Measurements from ENCODE around the gene TES. TPM values are rescaled to one million over a fixed set of nuclear protein-coding genes. Genes with fewer than 3 reads are reported as not detected.

TES gene
- total and polyA plus RNA-seq, 9 of the 15 experiments (the other 6 are each of a cell fraction or from before 2014, with no cell fraction given) = 20.7 to 61.6 (median 53.8) TPM

DNA sequence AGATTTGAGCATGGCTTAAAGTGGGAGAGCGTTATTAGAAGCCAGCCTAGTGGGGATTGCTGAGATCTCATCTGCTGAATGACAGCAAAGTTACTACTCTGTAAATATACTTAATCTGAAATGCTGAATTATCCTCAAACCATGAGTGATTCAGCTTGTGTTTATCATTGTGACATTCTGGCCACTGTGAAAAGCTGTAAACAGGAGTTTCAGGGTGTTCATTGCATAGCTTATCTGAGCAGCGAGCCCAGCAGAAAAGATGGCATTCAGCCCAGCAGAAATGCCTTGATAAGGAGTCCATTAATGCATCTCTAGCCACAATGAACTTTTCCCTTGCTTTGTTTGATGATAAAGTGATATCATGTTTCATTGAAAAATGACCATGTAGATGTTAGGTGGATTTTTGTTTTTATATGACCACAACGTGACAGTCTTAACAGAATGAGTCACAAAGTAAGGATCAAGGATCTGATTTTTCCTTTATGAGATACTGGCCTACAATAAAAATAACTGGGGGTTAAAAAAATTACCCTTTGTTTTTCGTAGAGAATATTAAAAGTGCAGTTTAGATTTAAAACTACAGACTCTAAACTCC, 7.8 kb downstream of the TES start (continued):
- TF ChIP-seq, protein P1, sequence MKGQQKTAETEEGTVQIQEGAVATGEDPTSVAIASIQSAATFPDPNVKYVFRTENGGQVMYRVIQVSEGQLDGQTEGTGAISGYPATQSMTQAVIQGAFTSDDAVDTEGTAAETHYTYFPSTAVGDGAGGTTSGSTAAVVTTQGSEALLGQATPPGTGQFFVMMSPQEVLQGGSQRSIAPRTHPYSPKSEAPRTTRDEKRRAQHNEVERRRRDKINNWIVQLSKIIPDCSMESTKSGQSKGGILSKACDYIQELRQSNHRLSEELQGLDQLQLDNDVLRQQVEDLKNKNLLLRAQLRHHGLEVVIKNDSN (CRISPR knock-in tag; IDR thresholded peaks at IDR 0.05) = no peak
- TF ChIP-seq PML (IDR thresholded peaks at IDR 0.05; ENCODE audit: low read length) = peak; percentile 92
- TF ChIP-seq, protein P2, sequence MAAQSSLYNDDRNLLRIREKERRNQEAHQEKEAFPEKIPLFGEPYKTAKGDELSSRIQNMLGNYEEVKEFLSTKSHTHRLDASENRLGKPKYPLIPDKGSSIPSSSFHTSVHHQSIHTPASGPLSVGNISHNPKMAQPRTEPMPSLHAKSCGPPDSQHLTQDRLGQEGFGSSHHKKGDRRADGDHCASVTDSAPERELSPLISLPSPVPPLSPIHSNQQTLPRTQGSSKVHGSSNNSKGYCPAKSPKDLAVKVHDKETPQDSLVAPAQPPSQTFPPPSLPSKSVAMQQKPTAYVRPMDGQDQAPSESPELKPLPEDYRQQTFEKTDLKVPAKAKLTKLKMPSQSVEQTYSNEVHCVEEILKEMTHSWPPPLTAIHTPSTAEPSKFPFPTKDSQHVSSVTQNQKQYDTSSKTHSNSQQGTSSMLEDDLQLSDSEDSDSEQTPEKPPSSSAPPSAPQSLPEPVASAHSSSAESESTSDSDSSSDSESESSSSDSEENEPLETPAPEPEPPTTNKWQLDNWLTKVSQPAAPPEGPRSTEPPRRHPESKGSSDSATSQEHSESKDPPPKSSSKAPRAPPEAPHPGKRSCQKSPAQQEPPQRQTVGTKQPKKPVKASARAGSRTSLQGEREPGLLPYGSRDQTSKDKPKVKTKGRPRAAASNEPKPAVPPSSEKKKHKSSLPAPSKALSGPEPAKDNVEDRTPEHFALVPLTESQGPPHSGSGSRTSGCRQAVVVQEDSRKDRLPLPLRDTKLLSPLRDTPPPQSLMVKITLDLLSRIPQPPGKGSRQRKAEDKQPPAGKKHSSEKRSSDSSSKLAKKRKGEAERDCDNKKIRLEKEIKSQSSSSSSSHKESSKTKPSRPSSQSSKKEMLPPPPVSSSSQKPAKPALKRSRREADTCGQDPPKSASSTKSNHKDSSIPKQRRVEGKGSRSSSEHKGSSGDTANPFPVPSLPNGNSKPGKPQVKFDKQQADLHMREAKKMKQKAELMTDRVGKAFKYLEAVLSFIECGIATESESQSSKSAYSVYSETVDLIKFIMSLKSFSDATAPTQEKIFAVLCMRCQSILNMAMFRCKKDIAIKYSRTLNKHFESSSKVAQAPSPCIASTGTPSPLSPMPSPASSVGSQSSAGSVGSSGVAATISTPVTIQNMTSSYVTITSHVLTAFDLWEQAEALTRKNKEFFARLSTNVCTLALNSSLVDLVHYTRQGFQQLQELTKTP (IDR thresholded peaks at IDR 0.05; ENCODE audit: low read depth in 1 of 2, partially characterized antibody in 2 of 2) = no peak
- no peak for TF ChIP-seq GTF2F1 (IDR thresholded peaks at IDR 0.05; ENCODE audit: low read depth, low read length)
- TF ChIP-seq BCL6 (CRISPR knock-in tag; IDR thresholded peaks at IDR 0.05) = peak; percentile 83
- TF ChIP-seq, protein P3, sequence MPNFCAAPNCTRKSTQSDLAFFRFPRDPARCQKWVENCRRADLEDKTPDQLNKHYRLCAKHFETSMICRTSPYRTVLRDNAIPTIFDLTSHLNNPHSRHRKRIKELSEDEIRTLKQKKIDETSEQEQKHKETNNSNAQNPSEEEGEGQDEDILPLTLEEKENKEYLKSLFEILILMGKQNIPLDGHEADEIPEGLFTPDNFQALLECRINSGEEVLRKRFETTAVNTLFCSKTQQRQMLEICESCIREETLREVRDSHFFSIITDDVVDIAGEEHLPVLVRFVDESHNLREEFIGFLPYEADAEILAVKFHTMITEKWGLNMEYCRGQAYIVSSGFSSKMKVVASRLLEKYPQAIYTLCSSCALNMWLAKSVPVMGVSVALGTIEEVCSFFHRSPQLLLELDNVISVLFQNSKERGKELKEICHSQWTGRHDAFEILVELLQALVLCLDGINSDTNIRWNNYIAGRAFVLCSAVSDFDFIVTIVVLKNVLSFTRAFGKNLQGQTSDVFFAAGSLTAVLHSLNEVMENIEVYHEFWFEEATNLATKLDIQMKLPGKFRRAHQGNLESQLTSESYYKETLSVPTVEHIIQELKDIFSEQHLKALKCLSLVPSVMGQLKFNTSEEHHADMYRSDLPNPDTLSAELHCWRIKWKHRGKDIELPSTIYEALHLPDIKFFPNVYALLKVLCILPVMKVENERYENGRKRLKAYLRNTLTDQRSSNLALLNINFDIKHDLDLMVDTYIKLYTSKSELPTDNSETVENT (CRISPR knock-in tag; IDR thresholded peaks at IDR 0.05) = no peak
- TF ChIP-seq ZNF263 (CRISPR knock-in tag; IDR thresholded peaks at IDR 0.05; ENCODE audit: borderline replicate concordance) = no peak
- TF ChIP-seq ZC3H8 (IDR thresholded peaks at IDR 0.05) = no peak
- TF ChIP-seq FOS (IDR thresholded peaks at IDR 0.05; ENCODE audit: extremely low read depth, insufficient read length) = peak; percentile 6
- TF ChIP-seq CREM (IDR thresholded peaks at IDR 0.05; ENCODE audit: low read depth) = peak; percentile 79
- TF ChIP-seq ILK (tag; IDR thresholded peaks at IDR 0.05; ENCODE audit: borderline replicate concordance, low read depth) = no peak
- peak; percentile 92 for TF ChIP-seq NFE2 (IDR thresholded peaks at IDR 0.05; ENCODE audit: low read depth)
- peak in 1 of 2 experiments; percentile 93; a peak in 2 of 4 replicates for TF ChIP-seq TBL1XR1 (IDR thresholded peaks at IDR 0.05; ENCODE audit: low read length in 2 of 2)
- no peak for TF ChIP-seq PHF21A (IDR thresholded peaks at IDR 0.05; ENCODE audit: borderline replicate concordance, low read depth)
- TF ChIP-seq ZNF174 (CRISPR knock-in tag; IDR thresholded peaks at IDR 0.05) = no peak
- TF ChIP-seq SIRT6 (IDR thresholded peaks at IDR 0.05; ENCODE audit: low read depth, low read length) = no peak
- TF ChIP-seq ZNF24 (IDR thresholded peaks at IDR 0.05) = no peak; the same call in 1 of the 2 replicates
- 0 out of 2 replicates have a peak, but pooled peaks have one; percentile 33 for TF ChIP-seq NR4A1 (CRISPR knock-in tag; IDR thresholded peaks at IDR 0.05)
- peak; percentile 74; the same call in 1 of the 2 replicates for TF ChIP-seq NR4A1 (tag; IDR thresholded peaks at IDR 0.05)
- TF ChIP-seq, protein P4, sequence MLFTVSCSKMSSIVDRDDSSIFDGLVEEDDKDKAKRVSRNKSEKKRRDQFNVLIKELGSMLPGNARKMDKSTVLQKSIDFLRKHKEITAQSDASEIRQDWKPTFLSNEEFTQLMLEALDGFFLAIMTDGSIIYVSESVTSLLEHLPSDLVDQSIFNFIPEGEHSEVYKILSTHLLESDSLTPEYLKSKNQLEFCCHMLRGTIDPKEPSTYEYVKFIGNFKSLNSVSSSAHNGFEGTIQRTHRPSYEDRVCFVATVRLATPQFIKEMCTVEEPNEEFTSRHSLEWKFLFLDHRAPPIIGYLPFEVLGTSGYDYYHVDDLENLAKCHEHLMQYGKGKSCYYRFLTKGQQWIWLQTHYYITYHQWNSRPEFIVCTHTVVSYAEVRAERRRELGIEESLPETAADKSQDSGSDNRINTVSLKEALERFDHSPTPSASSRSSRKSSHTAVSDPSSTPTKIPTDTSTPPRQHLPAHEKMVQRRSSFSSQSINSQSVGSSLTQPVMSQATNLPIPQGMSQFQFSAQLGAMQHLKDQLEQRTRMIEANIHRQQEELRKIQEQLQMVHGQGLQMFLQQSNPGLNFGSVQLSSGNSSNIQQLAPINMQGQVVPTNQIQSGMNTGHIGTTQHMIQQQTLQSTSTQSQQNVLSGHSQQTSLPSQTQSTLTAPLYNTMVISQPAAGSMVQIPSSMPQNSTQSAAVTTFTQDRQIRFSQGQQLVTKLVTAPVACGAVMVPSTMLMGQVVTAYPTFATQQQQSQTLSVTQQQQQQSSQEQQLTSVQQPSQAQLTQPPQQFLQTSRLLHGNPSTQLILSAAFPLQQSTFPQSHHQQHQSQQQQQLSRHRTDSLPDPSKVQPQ (CRISPR knock-in tag; IDR thresholded peaks at IDR 0.05; ENCODE audit: borderline replicate concordance) = no peak

All from K562 (cell line).